DMS153 treated with DMSO at 0.1 percent for 48 hours (cell line): ENCODE data around the gene FOXN3.

ENCODE experiments used
- DNase-seq: peaks from one replicate; lab custom pipeline; 2025; ENCODE audit not compliant: unreplicated experiment; lab: John Stamatoyannopoulos, UW

The FOXN3 gene

DNA sequence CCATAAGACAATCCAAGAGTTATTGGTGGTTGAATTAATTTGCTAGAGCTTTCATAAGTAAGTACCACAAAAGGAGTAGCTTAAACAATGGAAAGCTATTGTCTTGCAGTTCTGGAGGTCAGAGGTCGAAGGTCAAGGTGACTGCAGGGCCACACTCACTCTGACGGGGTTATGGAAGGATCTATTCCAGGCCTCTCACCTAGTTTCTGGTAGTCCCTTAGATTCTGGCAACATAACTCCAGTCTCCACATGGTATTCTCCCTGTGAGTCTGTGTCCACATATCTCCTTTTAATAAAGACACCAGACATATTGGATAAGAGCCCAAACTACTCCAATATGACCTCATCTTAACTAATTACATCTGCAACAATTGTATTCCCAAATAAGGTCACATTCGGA, 273.4 kb downstream of the FOXN3 start:
- no peak for DNase-seq

DNA sequence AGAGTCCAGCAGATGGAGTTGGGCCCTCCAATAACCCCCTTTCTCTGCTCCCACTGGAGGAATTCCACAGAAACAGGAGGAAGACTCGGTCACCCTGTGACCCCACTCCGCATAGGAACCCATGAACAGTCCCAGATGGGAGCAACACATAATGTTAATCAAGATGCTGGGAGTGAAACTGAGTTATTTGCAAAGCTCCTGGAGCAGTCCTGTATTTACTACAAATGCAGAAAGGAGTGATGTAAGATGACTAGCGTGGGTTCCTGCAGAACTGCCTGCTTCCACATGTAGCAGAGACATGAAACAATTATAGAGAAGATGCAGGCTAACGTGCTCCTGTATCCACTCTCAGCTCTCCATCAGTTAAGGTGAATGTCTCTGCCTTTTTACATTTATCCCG, 274.7 kb downstream of the FOXN3 start:
- no peak for DNase-seq

DNA sequence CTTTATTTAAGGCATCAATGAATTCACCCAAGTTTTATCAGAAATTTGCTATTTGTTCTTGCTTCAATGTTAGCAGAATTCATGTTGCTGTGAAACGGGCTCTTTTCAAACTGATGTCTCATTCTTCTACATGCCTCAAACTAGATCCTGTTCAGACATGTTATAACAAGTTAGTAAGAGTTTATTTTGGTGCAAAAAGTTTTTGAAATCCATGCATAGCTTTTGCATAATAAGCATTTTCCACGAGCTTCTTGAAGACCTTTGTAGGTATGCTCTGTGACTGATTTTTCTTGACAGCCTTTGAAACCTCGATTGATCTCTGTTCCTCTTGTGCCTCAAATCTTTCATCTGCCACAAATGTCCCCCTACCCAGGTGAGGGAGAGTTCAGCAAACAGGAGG, 275.2 kb downstream of the FOXN3 start:
- no peak for DNase-seq

DNA sequence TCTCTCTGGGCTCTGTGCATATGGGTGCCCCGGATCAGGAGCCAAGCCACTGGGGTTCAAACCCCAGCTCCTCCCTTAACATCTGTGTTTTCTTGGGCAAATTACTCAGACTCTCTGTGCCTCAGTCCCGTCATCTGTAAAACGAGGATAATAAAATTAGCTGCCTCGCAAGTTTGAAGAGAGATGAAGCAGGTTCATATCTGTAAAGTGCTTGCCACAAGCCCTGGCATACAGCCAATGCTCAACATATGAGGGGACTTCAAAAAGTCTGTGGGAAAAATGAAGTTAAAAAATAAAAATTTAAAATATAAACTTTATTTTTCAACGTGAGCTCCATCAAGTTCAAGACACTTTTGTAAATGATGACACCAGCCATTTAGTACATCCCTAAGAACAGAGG, 276.7 kb downstream of the FOXN3 start:
- no peak for DNase-seq

DNA sequence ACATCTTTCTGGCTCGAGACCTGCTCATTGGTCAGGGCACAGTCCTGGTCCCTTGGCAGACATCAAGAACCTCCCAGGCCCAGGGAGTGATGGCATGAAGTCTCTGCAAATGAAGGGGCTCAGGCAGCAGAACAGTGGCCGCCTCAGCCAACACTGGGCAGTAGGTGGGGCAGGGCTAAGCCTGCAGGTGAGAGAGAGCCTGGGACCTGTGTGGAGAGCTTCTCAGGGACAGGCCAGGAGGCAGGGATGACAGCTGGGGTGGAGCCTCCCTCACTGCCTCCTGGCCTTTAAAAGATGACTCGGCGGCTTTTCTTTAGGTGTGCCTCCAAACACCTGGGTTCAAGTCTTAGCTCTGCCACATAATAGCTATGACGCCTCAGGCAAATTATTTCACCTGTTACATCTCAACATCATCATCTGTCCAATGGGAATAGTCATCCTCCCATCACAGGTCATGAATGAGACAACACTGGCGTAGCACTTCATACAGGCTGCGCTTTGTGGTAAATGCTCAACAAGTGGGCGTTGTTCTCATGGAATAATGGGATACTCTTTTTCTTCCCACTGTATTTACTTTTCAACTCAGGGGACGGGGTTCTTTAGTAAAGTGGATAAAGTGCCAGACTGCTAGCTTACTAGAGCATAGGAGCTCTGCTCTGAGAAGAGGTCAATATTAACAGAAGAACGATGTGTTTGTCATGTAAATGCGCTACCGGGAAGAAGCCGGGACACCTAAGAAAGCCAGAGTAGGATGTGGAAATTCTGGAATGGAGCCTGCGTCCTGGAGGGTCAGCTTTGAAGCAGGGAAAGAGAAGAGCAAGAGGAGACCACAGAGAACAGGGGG, 277.4 kb downstream of the FOXN3 start:
- peak; percentile 62 for DNase-seq

DNA sequence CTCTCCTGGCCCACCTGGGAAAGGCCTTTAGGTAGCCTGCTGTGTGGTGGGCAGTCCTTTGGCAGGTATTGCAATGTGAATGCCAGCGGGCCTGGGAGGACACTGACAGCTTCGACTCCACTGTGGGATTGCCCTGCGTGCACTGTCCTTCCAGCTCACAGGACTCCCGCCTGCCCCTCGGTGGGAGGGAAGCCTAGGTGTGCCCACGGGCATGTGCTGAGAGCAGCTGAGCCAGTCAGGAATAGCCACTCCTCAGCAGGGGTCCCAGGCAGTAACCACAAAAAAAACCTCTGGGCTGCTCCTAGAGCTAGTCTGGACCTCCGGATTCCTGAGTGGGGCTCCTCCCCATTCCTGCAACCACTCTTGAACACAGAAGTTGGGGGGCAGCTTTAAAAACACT, 278.2 kb downstream of the FOXN3 start:
- DNase-seq: no peak

DNA sequence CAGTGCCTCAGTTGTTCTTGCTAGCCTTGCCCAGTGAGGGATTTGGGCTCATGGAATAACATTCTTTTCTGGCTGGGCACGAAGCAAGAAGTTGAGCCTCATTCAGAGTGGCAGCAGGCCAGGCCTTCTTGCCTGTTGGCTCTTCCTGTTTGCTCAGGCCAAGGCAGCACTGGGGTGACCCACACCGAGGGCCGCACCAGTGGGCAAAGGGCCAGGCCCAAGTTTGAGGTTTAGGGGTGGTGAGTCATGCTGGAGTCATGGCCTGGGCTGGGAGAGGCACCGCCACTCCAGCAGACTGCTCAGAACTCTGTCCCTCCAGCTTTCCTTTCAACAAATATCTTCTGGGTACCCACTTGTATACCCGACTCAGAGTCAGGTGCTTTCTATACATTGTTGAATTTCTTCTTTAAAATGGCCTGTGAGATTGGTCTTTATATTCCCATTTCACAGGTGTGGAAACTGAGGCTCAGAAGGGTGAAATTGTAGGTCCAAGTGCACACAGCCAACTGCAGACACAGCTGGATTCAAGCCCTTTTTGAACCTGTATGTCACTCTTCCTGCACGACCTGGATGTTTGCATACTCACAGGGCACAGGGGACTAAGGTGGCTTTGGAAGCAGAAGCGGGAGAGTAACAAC, 279.4 kb downstream of the FOXN3 start:
- DNase-seq: no peak

DNA sequence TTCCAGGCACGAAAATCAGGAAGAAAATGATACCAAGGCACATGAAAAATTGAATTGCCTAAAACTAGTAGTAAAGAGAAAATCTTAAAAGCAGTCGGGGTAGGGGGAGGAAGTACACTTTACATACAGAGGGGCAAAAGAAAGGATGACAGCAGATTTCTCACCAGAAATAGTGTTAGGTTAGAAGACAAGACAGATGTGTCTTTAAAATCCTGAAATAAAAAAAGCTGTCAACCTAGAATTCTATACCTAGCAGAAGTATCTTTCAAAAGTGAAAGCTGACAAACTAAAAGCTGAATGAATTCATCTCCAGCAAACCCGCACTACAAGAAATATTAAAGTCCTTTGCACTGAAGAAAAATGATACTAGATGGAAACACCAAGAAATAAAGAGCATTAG, 280.4 kb downstream of the FOXN3 start:
- DNase-seq: no peak

DNA sequence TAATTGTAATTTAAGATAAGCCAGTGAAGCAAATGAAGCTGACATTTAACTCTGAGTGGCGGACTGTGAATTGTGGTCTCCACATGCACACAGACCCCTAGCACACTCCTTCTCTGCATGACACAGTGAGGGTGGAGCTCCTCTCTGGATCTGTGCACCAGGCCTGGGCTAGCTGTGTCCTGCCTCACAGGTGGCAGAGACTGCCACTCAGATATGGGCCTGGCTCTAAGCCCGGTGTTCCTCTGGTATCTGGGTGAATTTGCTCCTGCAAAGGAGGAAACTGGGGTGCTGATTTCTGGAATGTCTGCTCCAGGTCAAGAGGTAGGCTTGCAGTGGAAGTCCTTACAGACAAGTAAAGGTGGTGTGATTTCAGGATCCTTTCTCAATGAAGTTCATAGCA, 282.4 kb downstream of the FOXN3 start:
- no peak for DNase-seq

DNA sequence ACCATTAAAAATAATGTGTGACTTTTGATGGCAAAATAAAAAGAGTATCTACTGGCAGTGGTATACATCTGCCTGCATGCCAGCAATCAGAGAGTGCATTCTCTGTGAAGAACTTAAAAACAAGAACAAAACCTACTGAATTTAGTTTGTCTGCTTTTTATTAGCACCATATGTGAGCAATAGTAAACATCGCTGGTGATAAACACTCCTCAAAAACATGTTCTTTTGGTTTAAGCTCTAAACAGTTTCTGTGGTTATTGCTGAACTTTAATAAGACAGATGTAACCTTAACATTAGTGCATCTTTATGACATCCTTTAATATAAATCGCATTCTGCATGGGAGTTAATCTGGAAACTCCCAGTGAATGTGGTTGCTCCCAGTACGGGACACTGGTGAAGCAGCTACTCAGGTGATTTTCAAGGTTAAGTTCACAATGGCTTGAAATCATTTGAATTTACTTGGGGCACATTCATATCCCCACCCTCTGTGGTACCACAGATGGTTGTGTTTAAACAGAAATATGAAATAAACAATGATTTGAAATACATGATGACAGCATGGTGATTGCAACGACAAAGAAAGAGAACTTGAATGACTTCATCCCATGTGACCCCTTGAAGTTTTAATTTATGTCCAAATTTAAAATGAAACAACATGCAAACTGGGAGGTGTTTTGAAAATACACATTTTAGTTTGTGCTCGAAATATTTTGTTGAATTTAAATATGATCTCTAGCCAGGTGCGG, 285.9 kb downstream of the FOXN3 start:
- DNase-seq: no peak

DNA sequence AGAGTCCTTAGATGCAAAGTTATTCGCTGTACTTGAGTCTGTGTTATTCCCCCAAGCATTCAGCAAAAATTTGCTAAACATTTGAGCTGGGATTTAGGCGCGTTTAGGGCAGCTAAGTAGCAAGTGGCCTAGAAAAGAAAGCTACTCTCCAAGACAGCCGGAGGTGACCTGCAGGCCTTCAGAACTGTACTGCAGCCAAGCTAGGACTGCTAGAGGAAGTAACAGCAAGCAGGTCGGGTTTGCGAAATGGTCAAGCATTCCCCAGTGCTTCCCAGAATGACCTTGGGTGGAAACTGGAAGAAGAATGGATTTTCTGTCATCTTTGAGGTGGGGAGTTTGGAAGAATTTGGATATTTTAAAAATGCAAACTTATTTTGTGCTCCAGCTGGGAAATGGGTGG, 287.5 kb downstream of the FOXN3 start:
- DNase-seq: no peak

DNA sequence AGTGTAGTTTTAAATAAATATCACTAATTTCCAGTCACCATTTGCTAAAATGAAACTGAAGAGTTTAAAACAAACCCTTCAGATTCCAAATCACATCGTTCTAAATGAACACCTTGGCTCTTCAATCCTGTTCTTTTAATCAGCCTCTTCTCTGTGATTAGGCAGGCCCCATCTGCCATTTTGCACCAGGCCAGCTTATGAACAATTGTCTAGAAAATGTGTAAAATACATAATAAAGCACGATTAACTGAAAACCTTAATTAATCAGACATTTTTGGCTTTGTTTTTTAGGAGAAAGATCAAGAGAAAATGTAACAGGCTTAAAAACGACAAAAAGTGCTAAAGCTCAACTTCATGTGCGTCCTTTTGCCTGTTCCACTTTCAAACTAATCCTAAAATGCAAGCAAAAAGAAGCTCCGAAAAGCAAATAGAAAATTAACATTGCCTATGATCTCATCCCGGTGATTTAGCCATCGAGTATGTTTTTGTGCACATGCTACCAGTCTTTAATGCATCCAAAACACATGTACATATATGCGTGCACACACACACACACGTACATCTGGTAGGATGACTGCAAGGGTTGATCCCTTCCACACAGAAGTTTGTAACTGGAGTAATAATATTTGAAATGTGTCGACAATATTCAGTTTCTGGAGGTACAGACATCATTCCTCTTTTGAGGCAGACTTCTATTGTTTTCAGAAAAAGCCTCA, 288.6 kb downstream of the FOXN3 start:
- DNase-seq: no peak

DNA sequence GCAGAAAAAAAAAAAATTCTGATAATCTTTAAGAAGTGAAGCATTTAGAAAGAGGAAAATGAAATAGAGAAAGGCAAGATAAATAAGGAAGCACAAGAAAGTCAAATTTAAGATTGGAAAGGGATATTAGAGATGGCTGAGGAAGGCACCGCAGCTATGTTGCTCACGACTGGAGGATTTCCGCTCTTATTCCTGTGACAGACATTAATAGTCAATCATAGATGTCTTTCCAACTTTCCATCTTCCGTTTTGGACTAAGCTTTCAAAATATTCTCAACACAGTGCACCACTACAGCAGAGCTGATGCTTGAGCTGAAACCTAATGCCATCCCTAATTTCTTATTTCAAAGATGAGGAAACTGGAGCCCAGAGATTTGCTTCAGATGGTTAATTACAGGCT, 290.6 kb downstream of the FOXN3 start:
- no peak for DNase-seq

DNA sequence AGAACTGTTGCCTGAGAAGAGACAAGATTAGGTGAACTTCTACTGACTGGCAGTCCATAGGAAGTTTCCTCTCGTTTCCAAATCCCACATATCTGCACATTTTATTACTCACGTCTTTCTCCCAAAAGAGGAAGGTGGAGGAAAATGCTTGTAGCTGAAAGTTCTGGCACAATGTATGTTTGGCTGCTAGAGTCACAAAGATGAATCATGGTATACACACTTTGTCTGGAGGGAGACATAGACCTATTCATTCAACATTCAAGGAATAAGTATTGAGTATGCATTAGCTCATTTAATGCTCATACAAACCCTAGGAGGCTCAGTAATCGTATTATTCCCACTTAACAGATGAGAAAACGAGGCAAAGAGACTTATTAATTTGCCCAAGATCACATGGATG, 291.8 kb downstream of the FOXN3 start:
- no peak for DNase-seq

DNA sequence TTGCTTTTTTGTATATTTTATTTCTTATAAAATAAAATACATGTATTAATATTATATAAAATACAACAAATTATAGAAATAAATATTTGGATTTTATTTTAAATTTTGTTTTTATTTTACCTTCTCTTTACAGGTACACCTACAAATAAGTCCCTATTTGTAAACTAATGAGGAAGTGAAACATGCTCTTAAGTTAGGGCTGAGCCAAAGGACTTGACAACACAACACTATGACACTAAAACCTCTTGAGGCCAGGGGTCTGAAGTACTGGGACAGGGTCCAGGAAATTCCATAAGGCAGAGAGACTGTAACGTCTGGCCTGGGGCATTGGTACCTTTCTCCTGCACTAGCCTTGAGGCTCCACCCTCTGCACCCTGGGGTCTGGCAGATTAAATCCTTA, 293.2 kb downstream of the FOXN3 start:
- DNase-seq: no peak

DNA sequence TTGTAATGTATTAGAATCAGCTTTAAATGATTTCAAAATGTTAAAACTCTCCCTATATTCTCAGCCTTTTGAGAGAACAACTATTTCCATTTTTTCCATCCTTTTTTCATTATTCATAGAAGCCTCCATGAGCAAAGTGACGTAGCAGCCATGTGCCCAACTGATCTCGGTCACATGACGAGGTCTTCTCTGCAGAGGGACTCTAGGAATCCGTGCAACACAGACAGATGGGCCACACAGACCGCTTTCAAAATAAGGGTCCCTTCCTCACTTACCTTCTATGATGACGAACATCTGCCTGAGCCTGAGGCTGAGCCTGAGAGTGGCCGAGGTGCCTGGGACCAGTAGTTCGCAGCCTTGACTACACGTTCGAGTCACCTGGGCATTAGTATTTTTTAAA, 293.8 kb downstream of the FOXN3 start:
- no peak for DNase-seq

DNA sequence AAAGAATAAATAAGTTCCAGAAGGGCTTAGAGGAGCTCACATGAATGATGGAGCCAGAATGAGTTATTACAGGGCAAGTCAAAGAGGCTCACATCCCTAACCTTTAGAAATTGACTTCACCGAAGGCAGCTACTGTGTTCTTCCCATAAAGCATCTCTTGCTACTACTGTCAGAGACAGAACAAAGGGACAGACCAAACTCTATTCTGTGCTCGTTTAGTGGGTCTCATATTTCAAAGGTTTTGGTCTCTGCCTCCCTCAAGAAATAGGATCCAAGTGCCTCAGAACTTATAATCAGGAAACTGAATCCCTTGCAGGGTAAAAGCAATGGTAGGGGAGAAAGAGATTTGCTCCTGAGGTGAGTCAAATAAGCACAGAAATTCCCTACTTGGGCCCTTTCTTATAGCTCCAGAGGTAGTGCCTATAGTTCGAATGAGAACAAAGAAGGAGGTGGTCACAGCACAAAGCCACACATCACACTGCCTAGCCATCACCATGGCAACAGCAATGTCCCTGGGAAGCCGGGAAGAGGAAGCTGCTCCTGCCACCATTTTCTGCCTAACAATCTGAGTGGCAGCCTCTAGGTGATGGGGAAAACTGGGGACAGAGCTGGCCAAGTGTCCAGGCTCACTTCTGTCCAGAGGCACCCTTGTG, 294.9 kb downstream of the FOXN3 start:
- no peak for DNase-seq

DNA sequence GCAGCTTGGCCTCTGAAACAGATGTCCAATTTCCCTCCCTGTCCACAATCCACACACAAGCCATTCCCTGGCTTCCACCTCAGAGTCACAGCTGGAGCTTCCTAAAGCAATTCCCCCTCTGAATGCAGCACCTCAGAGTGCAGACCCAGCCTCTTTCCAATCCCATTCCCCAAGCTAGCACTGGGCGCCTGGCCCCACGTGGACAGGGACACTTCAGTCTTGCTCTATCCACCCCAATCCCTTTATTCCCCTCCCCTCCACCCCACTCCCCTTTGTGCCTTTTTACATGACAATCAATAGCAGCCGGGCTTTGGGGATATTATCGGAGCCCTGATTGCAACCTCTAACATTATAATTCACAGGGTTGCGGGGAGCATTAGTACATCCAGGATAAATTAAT, 300.0 kb downstream of the FOXN3 start:
- no peak for DNase-seq

DNA sequence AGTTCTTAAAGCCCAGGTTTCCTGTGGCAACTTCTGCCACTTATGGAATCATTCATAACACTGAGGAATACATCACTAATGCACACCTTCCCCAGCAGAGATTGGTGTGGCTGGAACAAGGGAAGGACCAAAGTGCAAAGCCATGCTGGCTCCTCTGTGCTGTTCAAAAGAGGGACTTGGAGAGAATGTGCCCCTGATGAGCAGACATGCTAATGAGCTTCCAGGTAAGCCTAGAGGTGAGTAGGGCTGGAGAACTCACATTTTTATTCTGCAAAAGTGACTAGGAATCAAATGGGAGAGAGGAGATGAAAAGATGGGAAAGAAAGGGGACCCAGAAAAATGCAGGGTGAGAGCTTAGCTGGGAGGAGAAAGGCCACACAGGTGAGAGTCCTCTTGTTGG, 302.9 kb downstream of the FOXN3 start:
- DNase-seq: no peak

DNA sequence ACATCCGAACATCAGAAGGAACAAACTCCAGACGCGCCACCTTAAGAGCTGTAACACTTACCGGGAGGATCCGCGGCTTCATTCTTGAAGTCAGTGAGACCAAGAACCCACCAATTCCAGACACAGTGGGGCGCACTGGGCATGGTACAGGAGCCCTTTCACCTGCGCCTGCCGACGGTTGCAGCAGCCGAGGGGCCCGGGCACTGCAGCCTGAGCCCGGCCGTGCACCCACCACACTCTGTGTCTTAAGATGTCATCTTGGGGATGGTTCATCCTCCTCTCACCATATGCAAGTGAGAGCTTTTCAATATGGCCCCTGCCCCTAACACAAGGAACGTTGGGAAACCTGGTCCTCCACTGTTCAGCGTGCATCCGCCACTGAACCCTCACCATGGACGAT, 304.3 kb downstream of the FOXN3 start:
- no peak for DNase-seq
